ENCODE measurements around the gene DUOX1.
A peak's percentile ranks its signal among the peaks of the same experiment; 100 is the strongest.

DUOX1 gene

DNA sequence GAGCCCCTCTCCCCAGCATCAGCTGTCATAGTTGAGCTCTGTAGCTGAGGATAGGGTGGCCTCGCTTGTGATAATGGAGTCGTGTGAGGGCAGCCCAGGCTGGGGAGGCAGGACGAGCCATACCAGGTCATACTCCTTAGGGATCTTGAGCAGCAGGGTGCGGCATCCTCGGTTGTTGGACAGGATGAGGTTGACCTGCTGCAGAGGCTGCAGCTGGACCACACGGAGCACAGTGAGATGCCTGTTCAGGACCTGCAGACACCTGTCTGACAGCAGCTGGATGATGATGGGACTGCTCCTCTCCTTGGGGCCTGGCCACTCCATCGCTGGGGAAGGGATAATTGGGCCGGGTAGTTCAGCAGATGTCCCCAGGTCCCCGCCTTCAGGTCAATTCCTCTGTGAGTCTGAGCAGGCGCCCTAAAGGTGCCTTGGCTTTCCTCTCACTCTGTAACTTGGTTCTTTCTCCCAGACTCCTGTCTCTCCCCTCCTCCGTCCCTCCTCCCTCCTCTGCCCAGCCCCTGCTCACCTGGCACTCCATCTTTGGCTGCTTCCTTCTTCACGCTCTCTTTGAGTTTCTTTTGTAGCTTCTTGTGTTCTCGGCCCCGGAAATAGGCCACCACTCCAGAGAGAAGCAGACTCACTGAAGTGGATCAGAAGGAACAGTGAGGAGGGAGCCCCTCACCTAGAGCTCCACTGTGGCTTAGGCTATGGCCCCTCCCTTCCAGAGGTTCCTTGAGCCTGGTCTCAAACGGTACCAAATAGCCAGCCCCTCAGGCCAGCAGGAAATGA, 23.6 kb upstream of the DUOX1 start:
- DNase-seq (ENCODE audit: low read depth, low spot score) = no peak

DNA sequence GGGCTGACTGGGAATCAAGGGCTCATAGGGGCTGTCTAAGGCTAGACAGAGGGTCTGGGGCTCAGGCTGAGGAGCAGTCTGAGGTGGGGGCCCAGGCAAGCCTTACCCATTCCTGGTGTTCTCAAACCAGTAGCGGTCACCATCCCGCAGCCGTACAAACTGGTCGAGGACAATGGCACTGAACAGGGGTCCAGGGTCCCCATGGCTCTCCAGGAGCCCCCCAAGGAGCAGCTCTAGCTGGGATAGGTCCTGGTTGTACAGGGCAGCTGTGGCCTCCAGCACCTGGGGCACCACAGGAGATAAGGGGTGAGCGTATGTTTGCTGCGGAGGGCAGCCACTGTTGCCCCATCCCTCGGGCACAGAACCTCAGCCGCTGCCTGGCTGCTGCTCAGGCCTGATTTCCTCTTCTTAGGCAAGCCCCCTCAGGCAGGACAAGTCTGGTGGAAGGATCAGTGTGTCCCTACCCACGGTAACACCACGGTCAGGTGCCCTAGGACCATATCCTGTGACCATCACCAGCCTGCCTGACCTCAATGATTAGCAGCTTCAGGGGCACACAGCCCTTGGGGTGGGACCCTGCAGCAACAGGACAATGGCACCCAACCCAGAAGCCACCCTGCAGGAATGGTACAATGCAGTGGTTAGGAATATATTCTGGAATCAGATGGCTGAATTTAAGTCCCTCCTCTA, 21.7 kb upstream of the DUOX1 start:
- DNase-seq (ENCODE audit: low read depth, low spot score) = no peak

DNA sequence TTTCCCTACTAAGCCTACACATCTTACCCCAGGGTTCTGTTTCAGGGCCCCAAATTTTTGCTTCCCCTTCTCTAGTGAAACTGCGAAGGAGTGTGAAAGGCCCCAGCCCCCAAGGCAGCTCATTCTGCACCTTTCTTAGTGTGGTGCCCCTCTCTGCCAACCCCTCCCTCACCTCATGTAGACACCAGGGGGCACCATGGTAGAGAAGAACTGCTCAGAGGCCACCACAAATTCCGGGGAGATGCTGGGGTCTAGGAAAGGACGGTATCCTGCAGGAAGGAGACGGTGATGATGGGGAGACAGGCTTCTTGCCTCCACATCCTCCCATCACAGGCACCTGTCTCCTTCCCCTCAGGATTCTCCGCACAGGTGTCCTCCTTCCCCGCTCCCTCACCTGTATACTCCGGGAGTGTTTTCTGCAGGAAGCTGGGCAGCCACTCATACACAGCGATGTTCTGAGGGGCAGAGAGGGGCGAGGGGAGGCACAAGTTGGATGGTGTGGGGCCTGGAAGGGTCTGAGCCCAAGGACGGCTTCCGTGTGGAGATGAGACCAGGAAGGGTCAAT, 19.5 kb upstream of the DUOX1 start:
- no peak for DNase-seq (ENCODE audit: low read depth, low spot score)

DNA sequence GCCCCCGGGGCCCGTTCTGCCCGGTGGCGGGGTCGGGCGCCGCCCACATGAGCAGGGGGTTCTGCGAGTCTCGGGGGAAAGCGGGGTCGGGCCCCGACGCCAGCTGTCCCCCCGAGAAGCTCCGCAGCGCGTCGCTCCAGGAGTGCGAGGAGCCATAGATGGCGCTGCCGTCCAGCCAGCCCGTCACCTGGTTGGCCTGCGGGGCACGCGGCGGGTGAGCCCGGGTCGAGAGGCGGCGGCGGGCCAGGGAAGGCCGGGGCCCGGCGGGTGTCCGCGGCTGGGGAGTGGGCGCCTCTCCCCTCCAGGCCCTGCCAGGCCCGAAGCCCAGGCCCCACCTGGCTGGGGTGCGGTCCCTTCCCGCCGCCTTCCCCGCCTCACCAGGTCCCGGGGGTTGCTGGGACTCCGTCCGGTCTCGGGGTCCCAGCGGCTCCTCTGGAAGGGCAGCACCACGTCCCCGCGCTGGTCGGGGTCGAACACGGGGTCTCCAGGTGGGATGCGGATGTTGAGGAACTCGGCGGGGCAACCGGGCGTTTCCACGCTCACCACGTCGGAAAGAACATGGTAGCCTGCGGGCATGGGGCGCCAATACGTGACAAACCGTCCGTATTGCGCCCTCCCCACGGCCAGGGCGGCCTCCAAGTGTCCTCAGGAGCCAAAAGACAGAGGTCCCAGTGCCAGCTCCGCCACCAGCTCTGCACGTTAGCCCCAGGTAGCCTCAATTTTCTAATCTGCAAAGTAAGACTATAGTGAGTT, 18.2 kb upstream of the DUOX1 start:
- no peak for DNase-seq (ENCODE audit: low read depth, low spot score)

DNA sequence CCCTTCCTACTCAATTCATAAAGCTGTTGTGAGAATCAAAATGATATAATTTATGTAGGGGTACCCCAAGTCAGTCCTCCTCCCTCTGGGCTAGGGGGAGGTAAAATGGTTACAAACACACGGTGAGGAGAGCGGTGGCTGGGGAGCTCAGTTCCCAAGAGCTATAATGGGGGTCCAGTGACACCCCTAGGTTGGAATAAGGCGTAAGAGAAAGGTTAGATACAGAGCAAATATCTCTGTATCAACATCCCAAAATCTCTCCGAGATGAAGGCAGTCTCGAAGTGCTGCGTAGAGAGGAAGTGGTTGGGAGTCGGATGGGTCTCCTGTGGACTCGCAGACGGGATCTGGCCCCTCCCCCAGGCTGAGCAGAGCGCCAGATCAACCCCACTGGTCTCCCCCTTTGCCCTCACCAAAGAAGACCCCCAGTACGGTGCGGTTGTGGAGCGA, 17.6 kb upstream of the DUOX1 start:
- no peak for DNase-seq (ENCODE audit: low read depth, low spot score)

DNA sequence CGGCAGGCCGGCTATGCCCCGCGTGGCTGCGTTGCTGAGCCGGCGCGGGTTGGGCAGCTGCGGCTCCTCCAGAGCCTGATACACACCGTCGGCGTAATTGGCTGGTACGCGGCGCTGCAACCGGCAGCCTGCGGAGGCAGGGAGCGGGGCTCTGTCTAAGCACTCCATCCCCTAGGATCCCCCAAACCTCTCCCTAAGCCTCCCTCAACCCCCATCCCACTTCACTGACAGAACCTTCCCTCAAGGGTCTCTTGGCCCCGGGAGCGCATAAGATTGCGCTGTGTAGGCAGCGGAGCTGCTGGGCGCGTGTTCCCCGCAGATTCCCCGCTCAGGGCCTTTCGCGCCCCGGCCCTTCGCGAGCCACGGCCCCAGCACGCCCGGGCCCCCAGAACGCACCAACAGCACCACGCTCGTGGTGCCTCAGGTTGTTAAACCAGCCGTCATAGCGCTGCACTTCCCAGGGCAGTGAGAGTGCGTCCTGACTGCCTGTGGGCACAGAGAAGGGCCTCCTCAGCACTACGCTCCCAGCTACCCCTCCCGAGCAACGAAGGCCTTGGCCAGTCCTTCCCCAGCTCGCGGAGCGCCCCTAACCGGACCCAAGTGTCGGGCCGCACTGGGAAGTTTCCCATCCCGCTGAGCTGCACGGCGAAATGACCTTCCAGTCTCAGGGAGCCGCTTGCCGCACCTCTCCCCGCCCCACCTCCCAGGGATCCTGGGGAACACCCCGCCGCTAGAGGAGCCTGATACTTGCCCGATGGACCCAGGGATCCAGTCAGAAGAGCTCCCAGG, 17.0 kb upstream of the DUOX1 start:
- no peak for DNase-seq (ENCODE audit: low read depth, low spot score)

DNA sequence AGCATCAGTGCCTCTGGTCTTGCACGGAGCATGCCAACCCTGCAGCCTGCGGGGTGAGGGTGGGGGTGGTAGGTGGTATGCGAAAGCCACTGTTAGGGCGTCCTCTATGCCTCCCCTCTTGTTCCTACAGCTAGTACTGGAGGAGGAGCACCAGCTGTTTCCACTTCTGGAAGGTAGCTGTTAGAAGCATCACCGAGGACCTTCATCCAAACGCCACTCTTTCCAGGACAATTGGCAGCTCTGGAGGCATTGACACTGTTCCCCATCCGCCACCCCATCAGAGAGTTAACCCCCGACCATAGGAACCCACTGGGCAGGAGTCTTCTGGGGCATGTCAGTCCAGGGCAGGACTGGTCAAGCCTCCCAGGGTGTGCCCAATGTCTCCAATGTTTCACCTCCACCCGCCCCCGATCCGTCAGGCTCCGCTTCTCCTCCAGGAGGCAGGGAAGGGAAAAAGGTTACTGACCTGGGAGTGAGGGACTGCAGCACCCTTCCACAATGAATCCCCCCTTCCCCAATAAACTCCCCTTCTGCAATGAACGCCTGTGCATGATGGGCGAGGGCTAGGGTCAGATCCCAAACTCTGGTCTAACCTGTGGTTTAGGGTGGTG, 16.3 kb upstream of the DUOX1 start:
- DNase-seq (ENCODE audit: low read depth, low spot score) = no peak

DNA sequence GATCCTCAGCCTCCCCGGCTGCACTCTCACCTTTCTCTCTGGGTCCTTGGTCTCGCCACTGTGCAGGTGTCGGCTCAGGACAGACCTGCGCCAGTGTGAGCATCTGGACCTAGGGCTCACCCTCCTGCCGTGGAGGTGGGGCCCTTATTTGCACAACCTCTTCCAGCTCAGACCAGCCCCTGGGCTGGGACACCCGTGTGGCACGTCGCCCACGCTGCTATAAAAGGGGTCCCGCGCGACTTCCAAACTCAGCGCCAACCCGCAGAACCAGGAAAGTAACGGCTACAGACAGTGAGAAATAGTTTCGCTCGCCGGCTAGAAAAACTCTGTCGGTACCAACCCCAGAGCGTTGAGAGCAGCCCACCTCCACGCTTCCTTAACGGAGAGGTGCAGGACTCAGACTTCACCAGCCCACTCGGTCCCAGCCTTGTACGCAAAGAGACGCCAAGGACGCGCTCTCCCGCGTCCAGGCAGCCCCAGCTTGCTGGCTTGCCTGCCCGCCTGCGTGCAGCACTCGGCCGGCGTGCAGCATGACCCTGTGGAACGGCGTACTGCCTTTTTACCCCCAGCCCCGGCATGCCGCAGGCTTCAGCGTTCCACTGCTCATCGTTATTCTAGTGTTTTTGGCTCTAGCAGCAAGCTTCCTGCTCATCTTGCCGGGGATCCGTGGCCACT, 15.6 kb upstream of the DUOX1 start, which contains the start of the genes DUOX2 and DUOXA2:
DUOX2 (minus strand) TSS at position 97 of the 675 bp plus-strand sequence. CDS start 761 bp downstream, outside the sequence.
DUOXA2 (plus strand) TSS at position 251 of the 675 bp plus-strand sequence; CDS start at position 531, 280 bp downstream.
- peak; percentile 26 for DNase-seq (ENCODE audit: low read depth, low spot score)

DNA sequence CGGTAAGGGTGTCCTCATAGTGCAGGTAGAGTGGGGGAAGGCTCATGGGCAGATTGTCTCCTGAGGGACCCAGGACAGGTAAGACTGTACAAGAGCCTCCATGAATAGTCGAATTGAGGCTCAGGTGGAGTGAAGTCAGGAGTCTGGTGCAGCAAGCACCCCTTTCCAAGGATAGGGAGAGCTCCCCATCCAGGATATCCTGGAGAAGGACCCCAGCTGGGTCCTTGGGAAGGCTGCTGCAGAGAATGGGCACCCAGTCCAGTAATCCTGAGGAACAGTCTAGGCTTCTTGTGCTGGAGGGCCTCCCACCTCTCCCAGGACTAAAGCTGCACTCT, 15.1 kb upstream of the DUOX1 start:
- no peak for DNase-seq (ENCODE audit: low read depth, low spot score)

DNA sequence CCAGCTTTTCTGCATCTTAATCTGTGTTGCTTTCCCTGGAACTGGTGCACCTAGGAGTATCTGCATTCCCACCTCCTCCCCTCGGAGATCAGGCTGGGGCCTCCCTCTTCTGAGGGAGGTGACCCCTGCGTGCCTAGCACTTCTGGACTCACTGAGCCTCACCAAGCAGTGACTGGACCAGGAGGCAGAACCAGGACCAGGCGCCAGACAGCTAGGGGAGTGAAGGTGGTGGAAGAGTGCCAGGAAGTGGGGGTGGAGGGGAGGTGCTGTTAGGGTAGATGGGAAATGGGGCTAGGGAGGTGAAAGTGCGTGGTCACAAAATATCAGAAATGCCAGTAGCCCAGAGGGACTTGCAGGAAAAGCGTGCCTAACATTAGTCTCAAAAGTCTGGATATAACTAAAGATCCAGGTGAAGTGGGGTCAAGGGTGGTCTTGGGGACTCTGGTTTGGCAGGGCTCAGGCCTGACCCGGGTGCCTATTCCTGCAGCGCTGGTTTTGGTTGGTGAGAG, 14.4 kb upstream of the DUOX1 start:
- DNase-seq (ENCODE audit: low read depth, low spot score) = no peak

DNA sequence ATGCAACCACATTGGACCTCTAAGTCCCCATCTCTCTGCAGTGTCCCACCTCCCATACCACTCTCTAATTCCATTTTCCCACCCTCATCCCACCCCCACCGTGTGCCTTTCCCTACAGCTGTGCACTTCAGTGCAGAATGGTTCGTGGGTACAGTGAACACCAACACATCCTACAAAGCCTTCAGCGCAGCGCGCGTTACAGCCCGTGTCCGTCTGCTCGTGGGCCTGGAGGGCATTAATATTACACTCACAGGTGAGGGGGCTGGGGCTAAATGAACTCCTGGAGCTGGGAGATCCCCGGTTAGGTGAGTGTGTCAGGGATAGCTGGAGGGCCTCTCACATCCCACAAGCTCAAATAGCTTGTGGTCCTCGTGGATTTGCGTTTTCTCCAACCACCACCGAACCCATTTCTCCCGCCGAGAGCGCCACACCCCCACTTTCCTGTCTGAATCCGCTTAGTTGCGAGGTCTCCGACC, 13.8 kb upstream of the DUOX1 start:
- DNase-seq (ENCODE audit: low read depth, low spot score) = no peak

DNA sequence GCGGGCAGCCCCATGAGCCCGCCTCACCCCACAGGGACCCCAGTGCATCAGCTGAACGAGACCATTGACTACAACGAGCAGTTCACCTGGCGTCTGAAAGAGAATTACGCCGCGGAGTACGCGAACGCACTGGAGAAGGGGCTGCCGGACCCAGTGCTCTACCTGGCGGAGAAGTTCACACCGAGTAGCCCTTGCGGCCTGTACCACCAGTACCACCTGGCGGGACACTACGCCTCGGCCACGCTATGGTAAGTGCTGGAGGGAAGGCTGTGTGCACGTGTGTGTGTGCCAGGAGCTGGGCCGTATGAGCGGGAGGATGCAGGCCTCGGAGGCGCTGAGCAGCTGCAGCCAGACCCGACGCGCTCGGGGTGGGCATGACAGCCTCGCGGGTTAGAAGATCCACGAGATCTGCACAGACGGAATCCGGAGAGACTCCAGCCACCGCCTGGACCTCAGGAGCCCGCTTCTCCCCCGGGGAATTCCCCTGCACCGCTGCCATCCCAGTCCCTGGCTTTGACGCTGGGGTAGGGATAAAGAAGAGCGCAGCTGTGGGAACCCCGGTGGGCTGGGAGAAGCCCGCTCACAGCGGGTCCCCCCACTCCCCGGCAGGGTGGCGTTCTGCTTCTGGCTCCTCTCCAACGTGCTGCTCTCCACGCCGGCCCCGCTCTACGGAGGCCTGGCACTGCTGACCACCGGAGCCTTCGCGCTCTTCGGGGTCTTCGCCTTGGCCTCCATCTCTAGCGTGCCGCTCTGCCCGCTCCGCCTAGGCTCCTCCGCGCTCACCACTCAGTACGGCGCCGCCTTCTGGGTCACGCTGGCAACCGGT, 13.1 kb upstream of the DUOX1 start:
- DNase-seq (ENCODE audit: low read depth, low spot score) = peak; percentile 38

DNA sequence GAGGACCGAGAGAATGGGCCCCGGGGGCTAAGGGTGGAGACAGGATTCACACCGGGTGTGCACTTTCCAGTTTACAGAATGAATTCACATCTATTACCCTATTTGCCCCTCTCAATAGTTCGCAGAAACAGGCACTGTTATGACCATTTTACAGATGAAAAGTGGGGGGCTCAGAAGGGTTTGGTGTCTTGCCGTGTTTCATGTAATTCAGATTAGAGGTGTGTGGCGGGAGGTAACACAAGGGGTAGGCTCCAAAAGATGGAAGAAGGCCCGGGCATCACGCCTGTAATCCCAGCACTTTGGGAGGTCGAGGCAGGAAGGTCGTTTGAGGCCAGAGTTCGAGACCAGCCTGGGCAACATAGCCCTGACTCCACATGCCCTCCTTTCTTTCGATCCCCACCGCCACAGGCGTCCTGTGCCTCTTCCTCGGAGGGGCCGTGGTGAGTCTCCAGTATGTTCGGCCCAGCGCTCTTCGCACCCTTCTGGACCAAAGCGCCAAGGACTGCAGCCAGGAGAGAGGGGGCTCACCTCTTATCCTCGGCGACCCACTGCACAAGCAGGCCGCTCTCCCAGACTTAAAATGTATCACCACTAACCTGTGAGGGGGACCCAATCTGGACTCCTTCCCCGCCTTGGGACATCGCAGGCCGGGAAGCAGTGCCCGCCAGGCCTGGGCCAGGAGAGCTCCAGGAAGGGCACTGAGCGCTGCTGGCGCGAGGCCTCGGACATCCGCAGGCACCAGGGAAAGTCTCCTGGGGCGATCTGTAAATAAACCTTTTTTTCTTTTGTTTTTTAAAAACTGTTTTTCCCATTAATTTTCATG, 12.3 kb upstream of the DUOX1 start:
- DNase-seq (ENCODE audit: low read depth, low spot score) = no peak

DNA sequence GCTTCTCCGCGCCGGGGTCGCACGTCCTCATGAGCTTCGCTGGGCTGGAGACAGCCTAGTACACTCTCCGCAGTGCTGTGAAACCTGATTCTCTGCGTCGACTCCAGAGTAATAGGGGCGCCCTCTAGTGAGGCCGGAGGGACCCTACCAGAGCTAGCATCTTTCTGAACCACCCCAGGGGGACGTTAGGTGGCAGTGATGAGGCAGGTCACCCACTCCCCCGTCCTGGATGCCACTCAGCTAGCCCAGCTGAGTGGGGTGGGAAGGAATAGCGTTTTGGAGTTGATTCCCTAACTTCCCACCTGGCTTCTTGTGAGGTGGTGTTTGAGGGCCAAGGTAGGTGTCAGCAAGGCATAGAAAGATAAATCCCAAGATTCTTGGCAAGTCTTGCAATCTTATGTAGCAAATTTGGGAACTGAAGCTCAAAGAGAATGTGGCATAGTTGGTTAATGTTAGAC, 11.6 kb upstream of the DUOX1 start:
- peak; percentile 96 for DNase-seq (ENCODE audit: low read depth, low spot score)

DNA sequence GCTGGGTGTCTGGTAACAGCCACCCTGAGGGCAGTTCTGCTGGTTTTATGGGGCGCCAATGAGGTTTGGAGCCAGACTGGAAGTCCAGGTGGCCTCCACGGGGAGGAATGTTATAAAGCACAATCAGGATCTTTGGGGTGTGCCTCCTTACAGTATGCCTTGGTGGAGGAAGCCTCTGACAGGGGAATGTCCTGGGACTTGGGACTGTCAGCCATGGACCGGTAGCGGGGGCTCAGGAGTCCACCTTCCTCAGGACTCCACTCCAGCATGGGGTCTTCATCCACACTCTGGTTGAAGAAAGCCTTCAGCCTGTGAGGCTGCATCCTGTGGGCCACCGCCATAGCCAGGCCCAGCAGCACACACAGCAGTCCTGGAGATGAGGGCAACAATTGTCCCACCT, 10.8 kb upstream of the DUOX1 start:
- DNase-seq (ENCODE audit: low read depth, low spot score) = no peak

DNA sequence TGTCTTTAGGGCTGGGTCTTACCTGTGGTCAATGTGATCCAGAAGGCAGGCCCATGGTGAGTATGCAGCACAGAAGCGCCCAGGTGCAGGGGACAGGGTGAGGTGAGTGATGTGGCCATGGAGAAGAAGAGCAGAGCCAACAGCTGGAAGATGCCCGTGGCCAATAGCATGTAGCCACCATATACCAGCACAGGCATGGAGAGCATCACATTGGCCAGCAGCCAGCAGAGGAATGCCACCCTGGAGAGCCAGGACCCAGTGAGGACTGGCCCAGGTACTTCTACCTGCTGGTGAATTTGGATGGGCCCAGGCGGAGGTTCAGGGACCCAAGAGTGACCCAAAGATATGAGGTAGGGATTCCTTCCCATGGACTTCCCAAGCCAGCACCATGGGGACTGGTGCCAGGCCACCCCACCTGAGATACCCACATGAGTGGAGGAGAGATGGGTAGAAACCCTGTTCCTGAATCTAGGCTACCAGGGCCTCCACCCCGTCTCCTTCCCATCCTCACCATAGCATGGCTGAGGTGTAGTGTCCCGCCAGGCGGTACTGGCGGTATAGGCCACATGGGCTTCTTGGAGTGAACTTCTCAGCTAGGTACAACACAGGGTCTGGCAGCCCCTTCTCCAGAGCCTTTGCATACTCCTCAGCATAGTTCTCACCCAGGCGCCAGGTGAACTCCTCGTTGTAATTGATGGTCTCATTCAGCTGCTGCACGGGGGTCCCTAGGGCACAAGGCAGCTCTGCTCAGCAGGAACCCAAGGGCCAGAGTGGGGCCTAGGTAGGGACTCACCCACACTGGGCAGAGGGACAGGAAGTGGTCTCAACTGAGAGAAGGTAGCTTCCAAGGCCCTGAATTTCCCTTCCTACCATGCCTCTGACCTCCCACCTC, 9.5 kb upstream of the DUOX1 start:
- DNase-seq (ENCODE audit: low read depth, low spot score) = no peak

DNA sequence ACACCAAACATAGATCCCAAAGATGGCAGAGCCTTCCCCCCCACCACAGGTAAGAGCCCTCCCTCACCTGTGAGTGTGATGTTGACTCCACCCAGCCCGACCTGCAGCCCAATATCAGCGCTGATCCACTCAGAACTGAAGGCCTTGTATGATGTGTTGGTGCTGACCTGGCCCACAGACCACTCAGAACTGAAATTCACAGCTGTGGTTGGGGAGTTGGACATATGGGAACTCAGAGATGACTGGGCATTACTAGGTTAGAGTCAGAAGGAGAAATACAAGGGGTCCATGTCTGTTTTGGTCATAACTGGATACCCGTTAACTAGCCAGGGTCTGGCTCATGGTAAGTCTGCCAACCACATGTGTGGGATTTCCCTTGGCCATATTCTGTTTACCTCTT, 8.8 kb upstream of the DUOX1 start:
- DNase-seq (ENCODE audit: low read depth, low spot score) = no peak

Data from astrocyte of the hippocampus (primary cell).